Measurements from ENCODE around the gene GALNT18.

Gene GALNT18

DNA sequence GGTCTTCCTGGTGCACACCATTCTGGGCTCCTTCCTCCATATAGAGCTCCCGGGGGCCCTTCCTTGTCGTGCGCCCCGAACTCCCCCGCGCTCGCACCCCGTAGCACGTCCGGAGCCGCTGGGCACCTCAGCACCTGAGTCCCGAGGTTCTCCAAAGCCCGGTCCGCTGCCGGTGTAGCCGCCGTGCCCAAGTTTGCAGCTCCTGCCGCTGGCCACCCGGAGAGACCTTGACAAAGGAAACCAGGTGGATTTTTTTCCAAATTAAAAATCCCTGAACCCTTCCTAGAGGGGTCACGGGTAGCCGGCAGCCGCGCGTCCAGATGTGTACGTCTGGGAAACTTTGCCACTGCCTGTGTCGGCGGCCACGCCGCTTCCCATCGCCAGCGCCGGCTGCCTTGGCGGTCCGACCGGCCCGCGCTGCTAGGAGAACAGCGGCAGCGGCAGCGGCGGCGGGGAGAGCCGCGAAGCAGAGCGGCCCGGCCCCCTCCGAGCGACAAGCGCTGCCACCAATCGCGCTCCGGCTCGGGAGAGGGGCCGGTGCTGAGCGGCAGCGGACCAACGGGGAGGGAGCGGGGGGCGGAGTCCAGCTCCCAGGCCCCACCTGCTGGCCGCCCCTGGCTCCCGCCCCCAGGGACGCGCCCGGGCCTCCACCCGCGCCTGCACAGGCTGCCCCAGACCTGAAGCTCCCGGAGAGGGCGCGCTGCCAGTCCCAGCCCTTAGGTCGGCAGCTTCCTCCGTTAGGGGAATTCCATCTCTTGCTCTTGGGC, at the start of gene GALNT18:
TSS of gene GALNT18 (minus strand) at position 433 of the 767 bp plus-strand sequence.
- in situ Hi-C loops (cut with HindIII; ENCODE audit: low sequenced_read_pairs), result no loop called here

- in situ Hi-C loops (cut with HindIII; ENCODE audit: low sequenced_read_pairs), result no loop called here
These were observed 48.8 kb upstream of the GALNT18 start for GRCh38 chr11:11670574-11670973.

DNA sequence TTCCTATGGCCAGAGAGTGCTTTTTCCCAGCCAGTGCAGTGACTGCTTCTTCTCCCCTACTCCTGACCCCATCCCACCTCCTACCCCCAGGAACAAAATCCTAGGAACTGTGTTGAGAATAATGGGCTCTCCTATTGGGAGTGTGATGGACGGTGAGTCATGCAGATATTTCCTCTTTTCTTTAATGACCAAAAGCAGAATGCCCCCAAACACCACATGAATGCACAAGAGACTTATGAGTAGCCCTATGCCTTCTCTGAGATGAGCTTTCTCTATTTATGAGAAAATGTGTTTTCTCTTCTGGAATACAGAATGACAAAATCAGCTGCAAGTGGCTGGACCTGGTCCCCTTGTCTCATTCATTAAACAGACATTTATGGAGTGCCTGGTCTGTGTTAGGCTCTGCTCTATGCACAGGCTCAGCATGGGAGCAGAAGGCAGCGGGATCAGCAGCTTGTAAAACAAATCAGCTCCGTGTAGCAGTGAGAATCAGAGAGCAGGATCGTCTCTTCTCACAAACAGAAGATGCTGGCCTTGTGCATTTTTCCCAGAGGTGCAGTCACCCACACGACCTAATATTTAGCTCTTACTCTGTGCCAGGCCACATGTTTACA, 47.5 kb upstream of the GALNT18 start:
- in situ Hi-C loops (cut with HindIII; ENCODE audit: low sequenced_read_pairs), result loop anchor here (5.0 kb wide), 1 partner anchor 77 kb away; no protein-coding TSS in a partner anchor

DNA sequence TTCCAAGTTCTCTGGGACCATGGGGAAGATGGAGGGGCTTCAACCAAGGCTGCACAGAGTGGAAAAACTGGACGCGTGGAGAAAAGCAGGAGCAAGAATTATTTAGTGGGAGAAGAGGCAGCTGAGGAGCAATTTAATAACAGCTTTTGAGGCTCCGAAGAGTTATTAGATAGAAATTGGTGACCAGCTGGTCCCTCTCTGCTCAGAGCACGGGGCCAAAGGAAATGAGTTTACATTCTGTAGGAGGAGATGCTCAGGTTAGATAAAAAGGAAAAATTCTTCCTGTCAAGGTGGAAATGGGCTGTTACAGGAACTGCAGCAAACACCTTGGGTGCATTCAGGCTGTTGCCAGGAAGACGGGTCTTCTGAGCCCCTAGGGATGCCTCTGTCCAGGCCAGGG, 47.0 kb upstream of the GALNT18 start:
- in situ Hi-C loops (cut with HindIII; ENCODE audit: low sequenced_read_pairs), result loop anchor here (5.0 kb wide), 1 partner anchor 76 kb away; no protein-coding TSS in a partner anchor

DNA sequence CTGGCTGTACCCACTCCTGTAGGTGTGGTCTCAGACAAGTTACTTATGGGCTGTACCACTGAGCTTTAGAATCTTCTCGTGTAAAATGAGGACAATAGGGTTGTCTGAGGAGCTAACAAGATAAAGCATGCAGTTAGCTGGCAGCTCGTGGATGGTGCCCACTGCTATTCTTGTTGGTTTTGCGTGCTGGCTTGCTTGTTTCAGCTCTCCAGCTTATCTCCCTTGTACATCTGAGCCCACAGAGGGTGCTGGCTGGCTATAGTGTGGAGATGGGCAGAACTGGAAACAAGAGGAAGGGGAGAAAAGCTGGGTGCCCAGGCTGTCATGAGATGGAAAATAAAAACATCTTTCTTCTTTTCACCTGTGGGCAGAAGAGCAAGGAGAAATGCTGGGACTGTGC, 46.5 kb upstream of the GALNT18 start:
- in situ Hi-C loops (cut with HindIII; ENCODE audit: low sequenced_read_pairs), result loop anchor here (5.0 kb wide), 1 partner anchor 76 kb away; no protein-coding TSS in a partner anchor

- in situ Hi-C loops (cut with HindIII; ENCODE audit: low sequenced_read_pairs), result loop anchor here (5.0 kb wide), 1 partner anchor 75 kb away; no protein-coding TSS in a partner anchor
These were observed 45.3 kb upstream of the GALNT18 start for GRCh38 chr11:11667056-11667455.

DNA sequence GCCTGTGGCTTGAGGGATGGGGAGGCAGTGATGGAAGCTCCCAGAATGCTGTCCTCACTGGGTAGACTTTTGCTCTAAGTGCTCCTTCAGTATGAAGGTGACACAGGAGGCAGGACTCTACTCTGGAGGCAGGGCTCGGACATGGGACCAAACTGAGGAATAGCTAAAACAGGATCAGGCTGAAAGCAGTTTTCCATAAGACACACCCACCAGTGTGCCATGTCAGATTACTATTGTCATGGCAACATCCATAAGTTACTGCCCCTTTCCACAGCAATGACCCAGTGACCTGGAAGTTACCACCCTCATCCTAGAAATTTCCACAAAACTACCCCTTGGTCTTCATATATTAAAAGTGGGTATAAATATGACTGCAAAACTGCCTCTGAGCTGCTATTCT, 43.6 kb upstream of the GALNT18 start:
- in situ Hi-C loops (cut with HindIII; ENCODE audit: low sequenced_read_pairs), result loop anchor here (5.0 kb wide), 1 partner anchor 73 kb away; no protein-coding TSS in a partner anchor

- in situ Hi-C loops (cut with HindIII; ENCODE audit: low sequenced_read_pairs), result no loop called here
These were observed 42.1 kb upstream of the GALNT18 start for GRCh38 chr11:11663907-11664306.

GRCh38 chr11:11662578-11662977, 40.8 kb upstream of the GALNT18 start:
- in situ Hi-C loops (cut with HindIII; ENCODE audit: low sequenced_read_pairs), result no loop called here

DNA sequence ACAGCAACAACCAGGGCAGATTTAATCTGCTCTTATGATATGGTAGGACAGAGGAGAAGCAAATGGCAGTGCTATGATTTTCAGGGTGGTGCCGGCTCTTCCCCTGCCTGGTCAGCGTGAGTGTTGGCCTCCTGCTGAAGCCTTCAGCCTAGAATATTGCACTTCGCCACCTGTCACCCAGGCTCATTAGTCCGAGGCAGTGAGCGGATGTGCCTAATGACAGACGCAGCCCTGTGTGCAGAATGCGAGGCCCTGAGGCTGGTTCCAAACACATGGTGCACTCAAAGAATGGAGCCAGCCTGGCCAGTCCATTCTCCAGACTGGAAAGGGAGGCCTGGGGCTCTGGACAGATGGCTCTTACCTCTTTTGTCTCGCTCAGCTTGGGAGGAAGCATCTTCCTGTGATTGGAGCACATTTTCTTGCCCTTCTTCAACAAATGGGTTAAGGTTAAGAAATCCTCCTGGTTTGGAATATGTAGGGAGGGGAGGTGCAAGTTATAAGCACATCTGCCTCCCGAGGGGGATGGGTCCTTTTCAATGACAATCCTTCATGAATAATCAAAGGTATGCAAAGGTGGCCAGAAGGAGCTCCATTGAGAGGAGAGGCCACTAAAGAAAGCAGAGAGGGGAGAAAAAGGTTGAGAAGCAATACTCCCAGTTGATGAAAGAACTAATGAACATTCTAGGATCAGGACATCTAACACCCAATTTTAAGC, 39.7 kb upstream of the GALNT18 start:
- in situ Hi-C loops (cut with HindIII; ENCODE audit: low sequenced_read_pairs), result no loop called here

DNA sequence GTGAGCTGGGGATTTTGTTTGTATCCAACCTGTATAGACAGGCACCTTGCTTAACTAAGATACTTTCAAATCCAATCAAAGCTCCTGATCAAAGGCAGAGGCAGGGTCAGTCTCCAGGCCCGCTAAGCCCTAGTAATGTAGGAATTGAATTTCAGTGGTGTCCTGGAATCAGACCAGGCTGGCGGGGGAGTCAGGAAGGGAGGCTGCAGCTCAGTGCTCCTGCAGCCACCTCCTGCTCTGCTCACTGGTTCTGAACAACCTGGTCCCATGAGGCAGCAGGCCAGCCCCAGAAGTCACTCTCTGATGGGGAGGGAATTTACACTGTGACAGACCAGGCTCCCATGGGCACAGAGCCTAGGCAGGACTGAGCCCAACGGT, 38.5 kb upstream of the GALNT18 start:
- in situ Hi-C loops (cut with HindIII; ENCODE audit: low sequenced_read_pairs), result no loop called here

DNA sequence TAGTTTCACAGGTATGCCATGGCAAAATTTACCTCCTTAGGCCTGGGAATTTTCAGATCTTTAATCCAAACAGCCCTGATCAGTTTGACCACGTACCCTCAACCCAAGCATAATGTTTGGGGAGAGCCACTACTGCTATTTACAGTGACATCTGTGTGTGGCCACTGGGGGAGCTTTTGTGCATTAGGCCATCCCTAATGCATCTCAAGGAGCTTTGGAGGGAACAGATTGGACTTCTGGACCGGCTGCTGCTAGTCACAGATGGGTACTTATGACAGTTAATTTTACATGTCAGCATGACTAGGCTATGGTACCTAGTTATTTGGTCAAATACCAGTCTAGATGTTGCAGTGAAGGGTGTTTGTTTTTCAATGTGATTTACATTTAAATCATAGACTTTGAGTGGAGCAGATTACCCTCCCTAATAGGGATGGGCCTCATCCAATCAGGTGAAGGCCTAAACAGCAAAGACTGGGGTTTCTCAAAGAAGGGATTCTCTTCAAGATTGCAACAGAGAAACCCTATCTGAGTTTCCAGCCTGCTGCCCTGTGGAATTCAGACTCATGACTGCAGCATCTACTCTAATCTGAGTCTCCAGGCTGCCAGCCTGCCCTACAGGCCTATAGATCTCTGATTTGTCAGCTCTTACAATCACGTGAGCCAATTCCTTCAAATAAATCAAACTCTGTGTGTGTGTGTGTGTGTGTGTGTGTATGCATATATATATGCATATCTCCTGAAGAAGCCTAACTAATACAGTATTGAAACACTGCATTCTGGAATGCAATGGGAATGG, 38.0 kb upstream of the GALNT18 start:
- in situ Hi-C loops (cut with HindIII; ENCODE audit: low sequenced_read_pairs), result no loop called here

DNA sequence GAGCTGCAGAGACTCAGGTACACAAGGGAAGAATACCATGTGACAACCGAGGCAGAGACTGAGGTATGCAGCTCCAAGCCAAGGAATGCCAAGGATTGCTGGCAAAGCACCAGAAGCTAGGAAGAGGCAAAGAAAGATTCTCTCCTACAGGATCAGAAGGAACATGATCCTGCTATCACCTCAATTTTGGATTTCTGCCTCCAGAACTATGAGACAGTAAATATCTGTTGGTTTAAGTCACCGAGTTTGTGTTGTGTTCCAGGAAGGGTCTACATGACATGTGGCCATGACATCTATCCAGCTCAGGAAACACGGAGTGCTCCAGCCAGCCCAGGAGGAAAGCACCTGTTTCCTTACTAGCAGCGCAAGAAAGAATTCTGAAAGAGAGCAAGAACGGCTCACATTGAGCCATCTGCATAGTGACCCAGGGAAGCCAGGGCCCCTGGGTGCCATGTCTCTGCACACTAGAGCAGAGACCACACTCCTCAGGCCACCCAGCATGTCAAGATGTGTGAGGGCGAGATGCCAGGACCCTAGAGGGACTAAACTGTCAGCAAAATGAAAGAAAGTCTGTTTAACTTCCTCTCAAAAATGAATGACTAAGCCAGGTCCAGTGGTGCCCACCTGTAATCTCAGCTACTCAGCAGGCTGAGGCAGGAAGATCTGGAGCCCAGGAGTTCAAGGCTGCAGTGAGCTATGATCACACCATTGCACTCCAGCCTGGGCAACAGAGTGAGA, 35.6 kb upstream of the GALNT18 start:
- in situ Hi-C loops (cut with HindIII; ENCODE audit: low sequenced_read_pairs), result no loop called here

GRCh38 chr11:11641581-11641980, 19.8 kb upstream of the GALNT18 start:
- in situ Hi-C loops (cut with HindIII; ENCODE audit: low sequenced_read_pairs), result loop anchor here (5.0 kb wide), 1 partner anchor 49 kb away; no protein-coding TSS in a partner anchor

DNA sequence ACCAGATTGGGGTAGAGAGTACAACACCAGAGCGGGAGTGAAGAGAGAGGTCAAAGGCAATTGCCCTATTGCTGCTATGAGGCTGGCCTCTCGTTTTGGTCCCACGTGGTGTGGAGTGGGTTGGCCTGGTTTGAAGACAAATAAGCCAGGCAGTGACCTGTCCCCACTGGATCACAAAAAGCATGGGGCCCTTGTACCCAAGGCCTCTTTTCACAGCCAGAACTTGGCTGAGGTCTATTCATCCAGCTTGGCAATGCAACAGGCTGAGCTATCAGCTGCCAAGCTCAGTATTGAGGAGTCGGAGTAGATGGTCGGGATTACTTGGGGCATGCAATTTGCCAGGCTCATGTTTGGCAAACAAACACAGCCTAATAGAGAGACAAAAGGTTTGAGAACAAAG, 19.2 kb upstream of the GALNT18 start:
- in situ Hi-C loops (cut with HindIII; ENCODE audit: low sequenced_read_pairs), result loop anchor here (5.0 kb wide), 1 partner anchor 49 kb away; no protein-coding TSS in a partner anchor

GRCh38 chr11:11640152-11640551, 18.3 kb upstream of the GALNT18 start:
- in situ Hi-C loops (cut with HindIII; ENCODE audit: low sequenced_read_pairs), result loop anchor here (5.0 kb wide), 1 partner anchor 48 kb away; no protein-coding TSS in a partner anchor

- in situ Hi-C loops (cut with HindIII; ENCODE audit: low sequenced_read_pairs), result no loop called here
These were observed 14.9 kb upstream of the GALNT18 start for GRCh38 chr11:11636671-11637070.

GRCh38 chr11:11635443-11635842, 13.6 kb upstream of the GALNT18 start:
- in situ Hi-C loops (cut with HindIII; ENCODE audit: low sequenced_read_pairs), result no loop called here

DNA sequence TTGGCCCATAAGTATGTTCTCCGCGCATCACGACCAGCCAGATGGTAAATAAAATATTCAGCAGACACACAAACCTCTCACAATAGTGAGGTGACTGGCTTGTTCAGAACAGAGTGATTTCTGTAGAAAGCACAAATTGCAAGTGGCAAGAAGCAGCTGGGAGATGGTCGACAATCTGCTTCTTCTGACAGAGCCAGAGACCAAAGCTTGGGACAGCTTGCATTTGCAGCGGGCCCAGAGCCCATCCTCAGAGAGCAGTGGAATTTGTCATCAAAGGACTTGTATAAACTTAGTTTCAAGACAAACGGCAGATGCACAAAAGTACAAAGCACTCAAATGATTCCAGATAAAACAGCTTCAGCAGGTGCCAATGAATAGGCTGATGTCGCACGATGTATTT, 7.6 kb upstream of the GALNT18 start:
- in situ Hi-C loops (cut with HindIII; ENCODE audit: low sequenced_read_pairs), result no loop called here

- in situ Hi-C loops (cut with HindIII; ENCODE audit: low sequenced_read_pairs), result no loop called here
These were observed 6.8 kb upstream of the GALNT18 start for GRCh38 chr11:11628651-11629050.

All from endothelial cell of hepatic sinusoid (primary cell).